Measurements from ENCODE around the gene MACF1.
A peak's percentile ranks its signal among the peaks of the same experiment; 100 is the strongest.
"Not testable (repeated sequence)": the region's sequence is repeated elsewhere in the genome, so short reads cannot be mapped to it uniquely, and the experiment has no call there.

MACF1 gene

DNA sequence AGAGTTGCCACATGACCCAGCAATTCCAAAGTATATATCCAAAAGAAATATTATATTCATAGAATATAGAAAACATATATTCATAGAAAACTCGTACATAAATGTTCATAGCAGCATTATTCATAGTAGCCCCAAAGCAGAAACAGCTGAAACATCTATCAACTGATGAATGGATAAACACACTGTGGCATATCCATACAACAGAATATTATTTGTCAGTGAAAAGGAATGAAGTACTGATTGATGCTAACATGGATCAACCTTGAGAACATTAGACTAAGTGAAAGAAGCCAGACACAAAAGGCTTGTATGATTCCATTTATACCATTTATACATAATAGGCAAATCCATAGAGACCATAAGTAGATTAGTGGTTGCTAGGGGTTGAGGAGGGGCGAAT is 21.7 kb upstream of the MACF1 start:
- no peak for DNase-seq

DNA sequence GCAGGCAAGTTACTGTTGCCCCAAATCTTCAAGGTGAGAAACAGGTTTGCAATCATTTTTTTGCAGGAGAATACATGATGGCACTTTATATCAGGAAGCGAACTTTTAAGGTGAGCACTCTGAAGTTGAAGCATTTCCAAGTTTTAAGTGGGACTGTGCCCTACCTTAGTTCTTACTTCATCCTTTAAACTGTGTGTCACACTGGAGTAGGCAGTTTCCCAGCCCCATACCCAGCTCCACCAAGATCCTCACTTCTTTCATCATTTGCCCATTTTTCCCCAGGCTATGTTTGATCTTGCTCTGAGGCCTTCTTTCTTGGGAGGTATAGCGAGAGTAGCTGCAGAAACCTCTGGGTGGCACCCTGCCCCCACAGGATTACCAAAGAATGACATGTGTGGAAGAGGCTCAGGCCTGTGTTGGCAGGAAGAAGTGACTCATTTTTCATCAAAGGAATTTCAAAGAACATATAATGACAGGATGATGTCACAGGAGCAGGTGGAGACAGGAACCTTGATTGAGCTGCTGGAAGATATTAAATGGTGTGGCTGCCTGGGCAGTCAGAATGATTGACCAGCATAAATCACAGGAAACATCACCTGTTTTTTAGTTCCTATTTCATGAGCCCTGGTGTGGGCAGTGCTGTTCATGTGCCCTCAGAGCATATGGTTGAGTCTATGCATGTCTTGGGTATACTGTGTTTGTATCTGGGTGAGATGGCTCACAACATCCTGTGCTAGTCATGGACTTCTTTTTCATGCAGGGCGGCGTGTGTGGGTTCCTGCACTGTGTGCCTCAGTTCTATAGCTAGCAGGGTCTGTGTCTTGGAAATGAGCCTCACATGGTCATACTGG is 20.8 kb upstream of the MACF1 start:
- peak; percentile 63 for DNase-seq

DNA sequence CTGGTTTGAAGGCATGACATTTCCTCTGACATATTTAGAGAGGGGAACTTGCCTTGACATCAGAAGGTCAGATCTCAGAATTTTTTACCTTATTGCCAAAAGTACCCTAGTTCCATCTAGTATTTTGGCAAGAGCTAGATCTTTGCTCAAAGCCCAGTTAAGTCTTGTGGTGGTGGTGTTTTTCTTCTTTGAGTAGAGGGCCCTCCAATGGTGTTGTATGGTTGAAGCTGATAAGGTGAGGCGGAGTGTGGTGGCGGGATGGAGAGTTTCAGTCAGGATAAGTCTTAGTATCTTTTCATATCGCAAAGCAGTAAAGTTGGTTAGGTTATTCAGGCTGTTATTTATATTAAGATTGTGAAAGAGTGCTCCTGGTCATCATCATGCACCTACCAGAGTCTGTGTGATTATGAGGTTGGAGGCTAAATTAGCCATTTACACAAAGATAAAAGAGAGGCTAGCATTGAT is 20.1 kb upstream of the MACF1 start:
- no peak for DNase-seq

DNA sequence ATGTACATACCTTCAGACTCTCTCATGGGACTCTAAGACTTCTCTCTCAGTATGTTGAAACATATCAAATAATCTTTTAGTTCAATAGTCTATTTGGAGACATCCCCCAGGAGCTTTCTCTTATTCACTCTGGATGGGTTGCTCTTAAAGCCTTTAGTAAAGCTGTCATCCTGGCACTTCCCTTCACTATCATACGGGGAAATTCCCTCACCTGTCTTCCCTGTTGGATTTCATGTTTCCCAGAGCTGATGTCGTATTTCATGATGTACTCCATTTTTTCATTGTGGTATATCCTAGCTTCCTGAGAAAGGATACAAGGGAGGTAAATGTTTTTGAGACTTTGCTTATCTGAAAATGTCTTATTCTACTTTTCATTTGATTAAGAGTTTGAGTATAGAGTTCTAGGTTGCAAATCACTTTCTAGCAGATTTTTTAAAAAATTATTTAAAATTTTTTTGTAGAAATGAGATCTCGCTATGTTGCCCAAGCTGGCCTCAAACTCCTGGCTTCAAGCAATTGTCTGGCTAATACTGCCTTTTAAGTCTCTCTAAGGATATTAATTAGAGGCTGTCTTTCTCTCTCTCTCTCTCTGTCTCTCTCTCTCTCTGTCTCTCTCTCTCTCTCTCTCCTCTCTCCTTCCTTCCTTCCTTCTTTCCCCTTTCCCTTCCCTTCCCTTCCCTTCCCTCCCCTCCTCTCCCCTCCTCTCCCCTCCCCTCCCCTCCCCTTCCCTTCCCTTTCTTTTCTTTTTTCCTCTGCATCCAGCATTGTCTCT is 17.0 kb upstream of the MACF1 start:
- DNase-seq: no peak

DNA sequence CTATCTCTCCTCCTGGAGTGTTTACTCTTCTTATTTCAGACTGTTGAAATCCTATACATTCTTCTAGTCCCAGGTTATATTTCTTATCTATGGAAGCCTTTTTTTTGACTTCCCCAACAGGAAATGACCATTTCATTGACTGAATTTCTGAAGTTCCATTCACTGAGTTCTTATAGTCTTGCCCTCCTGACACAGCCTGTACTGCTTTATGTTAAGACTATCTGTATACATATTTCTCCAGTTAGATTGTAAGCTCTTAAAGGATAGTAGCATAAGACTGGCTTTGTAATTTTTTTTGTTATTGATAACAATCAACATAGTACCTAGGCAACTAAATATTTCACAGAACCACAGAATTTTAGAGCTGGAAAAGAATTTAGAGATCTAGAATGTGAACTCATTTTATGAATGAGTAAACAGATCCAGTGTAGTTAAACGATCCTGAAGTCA is 14.9 kb upstream of the MACF1 start:
- no peak for DNase-seq

DNA sequence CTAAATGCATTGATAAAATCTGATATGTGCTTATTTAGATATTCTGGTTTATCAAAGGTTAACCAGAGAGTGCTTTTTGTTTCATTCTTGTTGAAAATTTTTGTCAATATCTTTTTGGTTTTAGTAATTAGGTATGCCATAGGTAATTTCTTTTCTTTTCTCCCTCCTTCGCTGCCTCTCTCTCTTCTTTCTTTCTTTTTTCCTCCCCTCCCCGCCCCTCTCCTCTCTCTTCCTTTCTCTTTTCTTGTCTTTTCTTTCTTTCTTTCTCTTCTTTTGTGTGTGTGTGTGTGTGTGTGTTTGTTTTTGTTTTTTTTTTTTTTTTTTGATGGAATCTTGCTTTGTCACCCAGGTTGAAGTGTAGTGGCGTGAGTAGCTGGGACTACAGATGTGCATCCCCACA is 14.4 kb upstream of the MACF1 start:
- DNase-seq: no peak

DNA sequence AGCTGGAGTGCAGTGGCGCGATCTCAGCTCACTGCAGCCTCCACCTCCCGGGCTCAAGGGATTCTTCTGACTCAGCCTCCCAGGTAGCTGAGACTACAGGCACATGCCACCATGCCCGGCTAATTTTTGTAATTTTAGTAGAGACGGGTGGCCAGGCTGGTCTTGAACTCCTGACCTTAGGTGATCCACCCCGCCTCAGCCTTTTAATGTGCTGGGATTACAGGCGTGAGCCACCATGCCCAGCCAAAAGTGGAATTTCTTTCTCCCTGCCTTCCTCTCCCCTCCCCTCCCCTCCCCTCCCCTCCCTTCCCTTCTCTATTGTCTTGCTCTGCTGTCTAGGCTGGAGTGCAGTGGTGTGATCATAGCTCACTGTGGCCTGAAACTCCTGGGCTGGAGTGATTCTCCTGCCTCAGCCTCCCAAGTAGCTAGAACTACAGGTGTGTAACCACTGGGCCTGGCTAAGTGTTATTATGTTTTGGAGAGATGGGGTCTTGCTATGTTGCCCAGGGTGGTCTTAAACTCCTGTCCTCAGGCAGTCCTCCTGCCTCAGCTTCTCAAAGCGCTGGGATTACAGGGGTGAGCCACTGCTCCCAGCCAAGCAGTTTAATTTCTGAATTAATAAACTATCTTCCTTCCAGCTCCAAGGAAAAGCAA is 10.0 kb upstream of the MACF1 start:
- no peak for DNase-seq

DNA sequence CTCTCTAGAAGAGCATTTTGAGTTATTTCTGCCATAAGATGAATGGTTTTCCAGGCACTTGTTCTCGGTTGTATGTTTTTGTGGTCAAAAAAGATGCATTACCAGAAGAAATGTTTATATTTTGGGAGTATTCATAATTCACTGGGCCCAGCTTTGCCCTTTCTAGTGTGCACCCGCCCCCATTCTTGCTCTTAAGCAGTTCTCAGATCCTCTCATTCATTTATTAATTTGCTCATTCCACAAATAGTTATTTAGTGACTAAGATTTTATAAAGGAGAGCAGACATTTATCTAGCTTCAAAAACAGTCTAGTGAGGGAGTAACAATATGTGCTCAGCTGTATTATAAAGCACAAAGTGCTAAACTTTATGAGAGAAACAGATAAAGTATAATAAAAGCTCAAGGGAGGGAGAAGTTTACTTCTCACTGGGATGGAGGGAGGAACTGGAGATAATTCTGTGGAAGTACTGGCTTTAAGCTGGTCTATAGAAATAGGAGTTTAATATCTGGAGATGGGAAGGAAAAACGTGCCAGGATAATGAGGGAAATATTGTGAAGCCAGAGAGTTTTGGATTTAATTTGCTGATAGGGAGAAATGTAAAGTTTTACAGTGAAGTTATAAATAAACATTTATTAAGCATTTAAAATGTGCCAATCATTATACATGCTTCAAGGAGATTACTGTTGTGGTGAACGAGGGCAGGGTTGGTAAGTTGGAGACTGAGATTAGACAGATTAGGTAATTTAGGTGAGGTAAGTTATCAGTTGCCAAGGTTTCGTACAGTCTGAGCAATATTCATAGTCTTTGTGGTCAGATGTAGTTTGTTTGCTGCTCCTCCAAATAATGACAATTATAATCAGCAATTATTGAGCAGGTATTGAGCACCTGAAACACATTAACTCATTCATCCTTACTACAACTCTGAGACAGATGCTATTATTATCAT is 9.1 kb upstream of the MACF1 start:
- DNase-seq: no peak

DNA sequence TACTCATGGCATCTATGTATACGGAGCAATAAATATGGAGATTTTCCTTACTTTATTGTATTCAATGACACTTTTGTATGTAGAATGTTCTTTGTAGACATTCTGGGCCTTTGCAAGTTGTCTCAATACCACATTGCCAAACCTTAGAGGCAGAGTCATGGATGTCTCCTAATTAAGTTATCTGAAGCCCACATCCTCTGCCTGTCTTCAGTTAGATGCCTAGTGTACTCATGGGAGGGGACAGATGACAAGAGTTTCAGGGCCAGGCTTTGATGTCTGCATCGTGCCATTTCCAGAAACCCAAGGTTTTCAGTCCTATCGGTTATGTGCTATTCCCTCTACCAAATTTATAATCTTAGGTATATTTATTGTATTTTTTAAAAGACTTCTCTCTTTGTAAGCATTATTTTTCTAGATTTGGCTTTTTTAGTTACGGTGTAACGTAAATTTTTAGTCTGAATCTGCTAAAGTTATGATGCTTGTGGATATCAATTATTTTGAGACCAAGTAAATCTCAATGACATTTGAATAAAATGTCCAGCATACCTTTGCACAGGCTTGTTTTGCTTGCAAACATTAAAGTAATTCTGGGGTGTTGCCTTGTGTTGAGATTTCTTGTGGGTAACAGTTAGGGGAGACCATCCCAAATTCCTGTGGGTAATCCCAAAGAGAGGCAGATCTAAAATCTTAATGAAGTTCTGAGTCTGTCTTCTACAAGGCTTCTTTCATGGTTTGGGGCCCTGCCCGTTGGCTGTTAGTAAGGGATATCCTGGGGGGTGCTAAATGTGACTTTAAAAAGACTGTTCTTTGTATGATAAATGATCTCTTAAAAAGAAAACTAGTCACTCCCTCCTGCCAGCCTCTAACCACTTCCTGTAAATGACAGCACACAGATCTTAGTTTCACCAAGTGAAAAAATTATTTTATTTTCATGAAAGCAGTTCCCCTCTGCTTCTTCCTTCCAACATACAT is 8.0 kb upstream of the MACF1 start:
- DNase-seq: peak; percentile 48

DNA sequence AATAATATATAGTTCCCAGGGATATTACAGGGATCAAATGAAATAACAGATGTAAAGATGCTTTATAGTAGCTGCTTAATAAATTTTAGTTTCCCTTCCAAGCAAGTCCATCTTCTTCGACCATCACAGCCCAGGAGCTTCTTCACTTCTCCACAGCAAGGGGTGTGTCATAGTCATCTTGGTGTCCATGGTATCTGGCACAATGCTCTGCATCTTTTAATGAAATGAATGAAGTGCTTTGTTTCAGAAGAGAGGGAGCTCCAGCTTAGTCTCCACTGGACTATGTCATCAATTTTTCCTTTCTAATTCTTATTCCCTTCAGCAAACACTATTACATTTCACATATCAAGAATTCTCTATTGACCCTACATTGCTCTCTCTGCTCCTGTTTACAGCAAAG is 4.9 kb upstream of the MACF1 start:
- DNase-seq: no peak

DNA sequence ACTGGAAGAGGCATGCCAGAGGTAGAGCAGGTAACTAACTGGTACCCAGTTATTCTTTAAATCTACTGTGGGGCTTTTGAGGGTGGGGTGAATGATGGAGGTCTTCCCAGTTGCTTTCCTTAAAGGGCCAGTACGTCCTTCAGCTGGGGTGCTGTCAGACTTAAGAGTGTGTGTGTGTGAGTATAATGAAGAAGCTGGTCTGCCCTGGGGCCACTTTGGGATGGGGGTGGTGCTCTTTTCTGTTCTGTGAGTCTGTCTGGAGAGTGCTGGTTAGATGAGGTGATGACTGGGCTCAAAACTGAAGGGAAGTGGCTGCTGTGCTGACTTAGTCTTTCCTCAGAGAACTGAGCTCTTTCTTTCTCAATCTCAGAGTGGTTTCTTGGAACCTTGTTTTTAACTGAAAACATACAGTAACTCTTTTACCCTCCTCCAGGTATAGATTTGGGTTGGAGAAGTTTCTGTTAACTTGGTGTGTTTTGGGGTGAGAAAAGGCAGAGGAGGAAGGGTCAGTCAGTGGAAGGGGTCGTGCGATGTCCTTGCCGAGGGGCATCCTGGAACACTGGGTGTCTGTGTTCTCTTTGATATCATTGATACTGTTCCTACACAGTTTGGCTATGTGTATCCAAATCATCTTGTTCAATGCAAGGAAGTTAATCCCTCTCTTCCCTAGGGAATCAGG is 746 bp downstream of the MACF1 start:
- DNase-seq: peak; percentile 46

DNA sequence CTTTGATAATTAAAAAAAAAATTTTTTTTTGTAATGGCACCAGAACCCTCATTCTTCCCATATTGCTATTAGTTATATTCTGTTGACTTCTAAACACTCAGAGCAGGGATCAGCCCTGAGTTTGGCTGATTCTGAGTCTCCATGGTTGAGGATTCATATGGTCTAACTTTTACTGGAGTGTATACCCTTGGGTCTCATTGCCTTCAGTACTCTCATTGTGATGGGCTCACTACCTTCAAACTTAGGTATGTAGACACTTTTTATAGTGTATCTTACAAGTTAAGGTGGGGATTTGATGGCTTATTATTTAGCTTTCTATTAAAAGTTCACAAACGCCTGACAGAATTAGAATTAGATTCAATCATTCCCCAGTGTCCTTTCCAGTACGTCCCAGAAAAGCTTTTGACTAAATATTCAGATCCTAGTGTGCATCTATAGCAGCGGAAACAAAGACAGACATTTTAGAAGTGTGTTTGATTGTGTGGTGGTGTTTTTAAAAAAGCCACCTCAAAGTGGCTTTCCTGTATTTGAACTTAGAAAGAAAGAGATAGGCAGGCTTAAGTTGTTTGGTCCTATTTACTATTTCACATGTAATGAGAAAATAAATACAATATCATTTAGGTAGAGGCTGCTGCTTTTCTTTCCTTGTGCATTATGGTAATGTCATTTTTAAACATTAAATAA is 1.4 kb downstream of the MACF1 start:
- DNase-seq: no peak

DNA sequence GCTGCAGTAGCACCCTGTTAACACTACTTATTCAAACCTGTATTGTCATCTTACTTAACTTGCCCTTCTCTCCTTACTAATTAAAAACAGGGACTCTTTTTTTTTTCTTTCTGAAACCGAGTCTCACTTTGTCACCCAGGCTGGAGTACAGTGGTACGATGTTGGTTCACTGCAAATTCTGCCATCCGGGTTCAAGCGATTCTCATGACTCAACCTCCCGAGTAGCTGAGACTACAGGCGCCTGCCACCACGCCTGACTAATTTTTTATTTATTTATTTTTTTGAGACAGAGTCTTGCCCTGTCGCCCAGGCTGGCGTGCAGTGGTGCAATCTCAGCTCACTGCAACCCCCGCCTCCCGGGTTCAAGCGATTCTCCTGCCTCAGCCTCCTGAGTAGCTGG is 3.9 kb downstream of the MACF1 start:
- not testable (repeated sequence) for DNase-seq

DNA sequence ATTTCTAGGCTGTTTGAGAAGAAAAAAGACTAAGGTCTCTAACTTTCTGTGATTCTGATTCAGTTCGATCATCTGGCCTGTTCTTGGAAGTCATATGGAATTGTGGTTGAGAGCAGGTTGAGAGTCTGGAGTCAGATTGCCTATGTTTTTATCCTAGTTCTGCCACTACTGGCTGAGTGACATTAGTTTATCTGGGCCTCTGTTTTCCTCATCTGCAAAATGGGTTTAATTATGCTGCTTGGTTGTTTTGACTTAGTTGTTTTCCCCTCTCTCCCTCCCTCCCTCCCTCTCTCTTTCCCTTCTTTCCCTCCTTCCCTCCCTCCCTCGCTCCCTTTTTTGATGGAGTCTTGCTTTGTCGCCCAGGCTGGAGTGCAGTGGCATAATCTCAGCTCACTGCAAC is 6.2 kb downstream of the MACF1 start:
- DNase-seq: no peak

DNA sequence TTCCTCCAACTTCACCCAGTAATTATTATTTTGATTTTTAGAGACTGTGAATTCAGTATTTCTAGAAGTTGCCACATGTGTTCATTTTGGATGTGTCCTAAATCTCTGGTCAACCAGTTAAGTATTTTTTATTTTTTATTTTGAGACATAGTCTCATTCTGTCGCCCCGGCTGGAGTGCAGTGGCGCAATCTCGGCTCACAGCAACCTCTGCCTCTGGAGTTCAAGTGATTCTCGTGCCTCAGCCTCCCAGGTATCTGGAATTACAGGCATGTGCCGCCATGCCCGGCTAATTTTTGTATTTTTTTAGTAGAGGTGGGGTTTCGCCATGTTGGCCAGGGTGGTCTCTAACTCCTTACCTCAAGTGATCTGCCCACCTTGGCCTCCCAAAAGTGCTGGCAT is 8.0 kb downstream of the MACF1 start:
- DNase-seq: no peak

DNA sequence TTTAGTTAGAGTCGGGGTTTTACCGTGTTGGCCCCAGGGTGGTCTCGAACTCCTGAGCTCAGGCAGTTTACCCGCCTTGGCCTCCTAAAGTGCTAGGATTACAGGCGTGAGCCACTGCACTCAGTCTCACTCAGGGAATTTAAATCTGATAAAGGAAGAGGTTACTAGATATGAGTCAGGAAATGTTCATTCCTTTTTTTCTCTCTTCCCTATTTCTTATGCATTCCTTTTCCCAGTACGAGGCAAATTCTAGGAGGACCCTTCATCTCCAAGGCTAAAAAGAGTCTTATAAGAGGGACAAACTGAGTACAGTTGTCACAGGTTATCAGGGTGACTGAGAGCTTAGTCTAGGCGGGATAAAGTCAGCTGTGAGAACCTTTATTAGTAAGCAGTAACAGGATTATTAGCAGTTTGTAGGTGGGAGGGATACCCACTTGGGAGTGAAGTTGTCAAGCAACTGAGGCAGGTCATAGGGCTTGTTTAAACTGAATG is 9.1 kb downstream of the MACF1 start:
- DNase-seq: no peak

DNA sequence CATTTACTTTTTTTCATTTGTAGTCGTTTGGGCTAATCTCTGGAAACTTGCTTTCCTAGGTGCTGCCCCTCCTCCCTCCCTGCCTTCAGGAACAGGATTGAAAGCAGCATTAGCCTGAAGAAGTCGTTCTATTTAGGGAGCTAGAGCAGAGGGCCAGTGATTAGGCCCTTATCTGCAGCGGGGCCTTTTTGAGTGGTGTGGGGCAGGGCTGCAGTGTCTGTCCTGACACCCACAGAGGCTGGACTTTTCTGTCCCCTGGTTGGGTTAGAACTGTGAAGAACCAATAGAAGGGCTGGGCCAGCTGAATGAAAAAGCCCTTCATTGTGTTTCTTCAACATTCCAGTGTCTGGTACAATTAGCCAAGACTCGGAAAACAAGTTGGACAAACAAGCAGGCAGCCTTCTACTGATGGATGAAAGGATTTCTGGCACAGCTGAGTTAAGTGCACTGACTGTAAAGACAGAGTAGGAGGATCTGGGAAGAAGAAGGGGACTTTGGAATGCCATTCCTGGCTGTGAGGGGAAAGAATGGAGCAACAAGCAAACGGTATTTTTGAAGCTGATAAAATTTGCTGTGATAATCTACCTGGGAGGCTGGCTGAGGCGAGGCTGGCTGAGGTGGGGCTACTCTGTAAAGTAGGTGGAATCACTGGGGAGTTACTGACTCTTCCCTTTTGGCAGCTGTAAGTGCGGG is 9.7 kb downstream of the MACF1 start:
- DNase-seq: no peak

DNA sequence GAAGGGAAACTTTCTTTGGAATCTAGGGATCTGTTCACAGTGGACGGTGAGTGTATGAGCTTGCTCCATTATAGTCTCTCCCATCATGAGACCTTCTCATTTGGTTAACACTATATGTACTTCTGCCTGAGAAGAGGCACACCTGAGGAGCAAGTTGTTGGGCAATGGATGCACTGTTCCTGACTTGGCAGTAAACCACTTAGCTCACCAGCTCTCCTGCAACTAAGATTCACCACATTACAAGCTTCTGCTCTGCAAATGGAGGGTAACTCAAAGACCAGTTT is 10.2 kb downstream of the MACF1 start:
- DNase-seq: no peak
